ENCODE measurements around the gene VPS54.
A peak's percentile ranks its signal among the peaks of the same experiment; 100 is the strongest.

VPS54 gene, protein sequence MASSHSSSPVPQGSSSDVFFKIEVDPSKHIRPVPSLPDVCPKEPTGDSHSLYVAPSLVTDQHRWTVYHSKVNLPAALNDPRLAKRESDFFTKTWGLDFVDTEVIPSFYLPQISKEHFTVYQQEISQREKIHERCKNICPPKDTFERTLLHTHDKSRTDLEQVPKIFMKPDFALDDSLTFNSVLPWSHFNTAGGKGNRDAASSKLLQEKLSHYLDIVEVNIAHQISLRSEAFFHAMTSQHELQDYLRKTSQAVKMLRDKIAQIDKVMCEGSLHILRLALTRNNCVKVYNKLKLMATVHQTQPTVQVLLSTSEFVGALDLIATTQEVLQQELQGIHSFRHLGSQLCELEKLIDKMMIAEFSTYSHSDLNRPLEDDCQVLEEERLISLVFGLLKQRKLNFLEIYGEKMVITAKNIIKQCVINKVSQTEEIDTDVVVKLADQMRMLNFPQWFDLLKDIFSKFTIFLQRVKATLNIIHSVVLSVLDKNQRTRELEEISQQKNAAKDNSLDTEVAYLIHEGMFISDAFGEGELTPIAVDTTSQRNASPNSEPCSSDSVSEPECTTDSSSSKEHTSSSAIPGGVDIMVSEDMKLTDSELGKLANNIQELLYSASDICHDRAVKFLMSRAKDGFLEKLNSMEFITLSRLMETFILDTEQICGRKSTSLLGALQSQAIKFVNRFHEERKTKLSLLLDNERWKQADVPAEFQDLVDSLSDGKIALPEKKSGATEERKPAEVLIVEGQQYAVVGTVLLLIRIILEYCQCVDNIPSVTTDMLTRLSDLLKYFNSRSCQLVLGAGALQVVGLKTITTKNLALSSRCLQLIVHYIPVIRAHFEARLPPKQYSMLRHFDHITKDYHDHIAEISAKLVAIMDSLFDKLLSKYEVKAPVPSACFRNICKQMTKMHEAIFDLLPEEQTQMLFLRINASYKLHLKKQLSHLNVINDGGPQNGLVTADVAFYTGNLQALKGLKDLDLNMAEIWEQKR

DNA sequence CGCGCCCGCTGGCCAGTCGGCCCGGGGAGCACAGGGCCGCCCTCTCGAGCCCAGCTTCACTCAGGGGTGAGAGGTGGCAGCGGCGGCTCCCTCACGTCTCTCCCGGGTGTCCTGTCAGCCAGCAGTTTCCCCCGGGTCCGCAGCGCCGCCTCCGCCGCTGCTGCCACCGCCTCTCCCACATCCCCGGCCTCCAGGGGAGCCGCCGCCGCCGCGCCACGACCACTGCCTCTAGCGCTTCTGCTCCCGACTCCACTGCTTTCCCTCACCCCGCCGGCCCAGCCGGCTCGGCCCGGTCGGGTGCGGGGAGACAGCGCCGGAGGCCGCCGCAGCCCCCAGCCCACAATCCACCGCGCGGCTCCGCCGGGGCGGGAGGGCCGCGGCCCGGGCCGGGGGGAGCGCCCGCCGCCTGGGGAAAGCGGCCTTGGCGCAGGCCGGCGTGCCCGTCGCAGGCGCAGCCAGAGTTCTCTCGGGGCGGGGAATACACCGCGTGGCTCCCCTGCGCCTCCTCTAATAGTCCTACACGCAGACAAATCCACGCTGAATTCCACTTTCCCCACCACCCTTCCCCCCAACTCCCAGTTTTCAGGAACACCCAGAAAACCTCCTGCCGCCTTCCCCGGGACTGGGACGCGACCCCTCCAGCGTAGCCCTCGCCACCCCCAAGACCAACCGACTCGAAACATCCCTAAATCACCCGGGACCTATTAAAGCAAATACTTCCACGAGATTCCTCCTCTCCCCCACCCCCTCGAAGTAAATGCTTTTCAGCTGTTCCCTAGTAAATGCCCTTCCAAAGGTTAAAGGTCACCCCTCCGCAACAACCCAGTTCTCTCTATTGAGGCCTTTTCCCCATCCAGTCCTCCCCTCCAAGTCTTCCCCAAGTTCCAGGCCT lies at the start of gene VPS54:
Gene VPS54 (minus strand): TSS at position 346 of the 892 bp plus-strand sequence. CDS start 35,429 bp downstream, outside the sequence.
- DNase-seq (ENCODE audit: low spot score) = peak; percentile 73

DNA sequence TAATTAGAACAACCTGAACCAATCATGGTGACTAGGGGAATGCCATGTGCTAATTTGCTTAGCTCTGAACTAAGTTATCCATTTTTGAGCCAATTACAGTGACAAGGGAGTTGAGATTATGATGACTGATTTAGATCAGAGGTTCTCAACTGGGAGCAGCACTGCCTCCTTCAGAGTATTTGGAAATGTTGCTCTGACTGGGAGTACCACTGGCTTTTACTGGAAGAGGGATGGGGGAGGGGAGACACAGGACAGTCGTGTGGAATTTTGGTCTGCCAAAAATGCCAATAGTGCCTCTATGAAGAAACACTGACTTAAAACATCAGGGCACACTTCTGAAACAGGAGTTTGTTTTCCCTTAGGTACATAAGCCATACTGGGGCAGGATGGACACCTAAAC lies 48.1 kb upstream of the VPS54 start:
- no peak for DNase-seq (ENCODE audit: low spot score)

DNA sequence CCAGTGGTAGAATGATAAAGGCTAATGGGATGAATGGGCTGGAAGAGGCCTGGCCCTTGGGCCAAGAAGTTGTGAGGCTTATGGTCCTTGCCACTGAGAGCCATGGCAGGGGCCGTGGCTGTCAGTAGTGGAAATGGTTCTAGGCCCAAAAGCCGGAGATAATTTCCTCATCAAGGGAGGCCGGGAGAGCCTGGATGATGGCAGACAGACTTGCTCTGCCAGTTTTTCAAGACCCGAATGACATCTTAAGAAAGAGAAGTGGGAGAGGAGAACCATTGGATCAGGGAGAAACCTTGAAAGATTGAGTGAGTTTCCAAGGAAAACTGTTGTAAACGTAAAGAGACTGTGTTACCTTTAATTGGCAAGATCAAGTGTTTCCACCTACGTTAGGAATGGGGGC lies 46.3 kb upstream of the VPS54 start:
- no peak for DNase-seq (ENCODE audit: low spot score)

DNA sequence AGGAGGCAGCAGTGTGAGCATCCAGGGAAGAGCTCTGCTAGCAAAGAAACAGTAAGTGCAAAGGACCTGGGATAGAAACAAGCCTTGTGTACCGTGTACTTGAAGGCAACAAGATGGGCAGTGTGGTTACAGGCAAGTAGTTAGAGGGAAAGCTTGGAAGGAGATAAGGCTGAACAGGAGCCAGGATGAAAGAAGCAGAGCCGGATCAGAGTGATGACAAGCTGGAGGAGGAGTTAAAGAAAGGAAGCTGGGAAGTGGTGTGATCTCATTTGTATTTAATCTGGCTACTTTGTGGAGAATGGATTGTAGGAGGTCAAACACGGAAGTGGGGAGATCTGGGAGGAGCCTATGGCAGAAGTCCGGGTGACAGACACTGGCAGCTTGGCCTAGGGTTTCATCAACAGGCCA lies 44.7 kb upstream of the VPS54 start:
- DNase-seq (ENCODE audit: low spot score) = peak; percentile 47

DNA sequence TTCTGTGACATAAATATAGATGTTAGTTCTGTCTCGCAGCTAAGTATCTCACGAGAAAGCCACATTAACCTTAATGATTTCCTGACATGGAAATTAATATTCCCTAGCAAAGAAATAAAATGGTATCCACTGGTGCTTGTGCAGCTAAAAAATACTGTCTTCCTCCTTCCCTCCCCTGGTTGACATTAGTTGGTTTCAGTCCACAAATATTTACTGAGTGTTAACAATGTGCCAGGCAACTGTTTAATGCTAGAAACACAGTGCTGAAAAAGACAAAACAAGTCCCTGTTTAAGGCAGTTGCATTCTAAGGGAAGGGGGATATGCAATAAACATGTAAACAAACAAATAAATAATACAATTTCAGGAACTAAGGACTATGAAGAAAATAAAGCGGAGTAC lies 44.2 kb upstream of the VPS54 start:
- DNase-seq (ENCODE audit: low spot score) = no peak

DNA sequence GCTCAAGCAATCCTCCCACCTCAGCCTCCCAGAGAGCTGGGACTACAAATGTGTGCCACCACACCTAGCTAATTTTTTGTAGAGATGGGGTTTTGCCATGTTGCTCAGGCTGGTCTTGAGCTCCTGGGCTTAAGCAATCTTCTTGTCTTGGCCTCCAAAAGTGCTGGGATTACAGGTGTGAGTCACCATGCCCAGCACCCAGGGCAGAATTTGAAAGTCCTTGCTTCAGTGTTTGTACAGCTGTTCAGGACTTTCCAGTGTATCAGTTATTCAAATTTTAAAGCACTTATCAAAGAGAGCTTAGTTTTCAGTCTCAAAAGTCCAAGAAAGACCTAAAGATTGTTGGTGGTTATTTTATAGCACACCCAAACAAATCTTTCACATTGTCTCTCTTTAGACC lies 43.6 kb upstream of the VPS54 start:
- no peak for DNase-seq (ENCODE audit: low spot score)

DNA sequence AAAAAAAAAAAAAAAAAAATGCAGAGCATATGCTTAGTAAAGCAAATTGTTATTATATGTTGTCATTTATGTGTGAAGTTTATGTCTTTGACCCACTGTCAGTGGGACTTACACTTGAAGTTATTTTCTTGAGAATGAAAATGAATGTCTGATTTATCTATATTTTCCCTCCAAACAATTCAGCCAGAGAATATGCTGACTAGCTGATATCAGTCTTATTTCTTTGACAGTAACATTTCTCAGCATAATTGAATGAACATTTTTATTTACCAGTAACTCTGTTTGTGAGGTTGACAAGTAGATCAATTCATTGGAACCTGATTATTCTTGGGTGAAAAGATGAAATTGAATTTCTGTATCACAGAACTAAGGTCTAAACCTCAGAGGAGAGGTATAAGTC lies 40.0 kb upstream of the VPS54 start:
- no peak for DNase-seq (ENCODE audit: low spot score)

DNA sequence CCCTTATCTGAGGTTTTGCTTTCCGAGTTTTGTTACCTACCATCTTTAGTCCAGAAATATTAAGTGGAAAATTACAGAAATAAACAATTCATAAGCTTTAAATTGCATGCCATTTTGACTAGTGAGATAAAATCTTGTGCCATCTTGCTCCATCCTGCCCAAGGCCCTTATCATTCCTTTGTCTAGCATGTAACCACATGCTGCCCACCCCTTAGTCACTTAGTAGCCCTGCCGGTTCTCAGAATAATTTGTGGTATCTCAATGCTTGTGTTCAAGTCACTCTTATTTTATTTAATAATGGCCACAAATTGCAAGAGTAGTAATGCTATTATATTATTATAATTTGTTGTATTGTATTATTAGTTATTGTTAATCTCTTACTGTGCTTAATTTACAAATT lies 36.8 kb upstream of the VPS54 start:
- DNase-seq (ENCODE audit: low spot score) = no peak

DNA sequence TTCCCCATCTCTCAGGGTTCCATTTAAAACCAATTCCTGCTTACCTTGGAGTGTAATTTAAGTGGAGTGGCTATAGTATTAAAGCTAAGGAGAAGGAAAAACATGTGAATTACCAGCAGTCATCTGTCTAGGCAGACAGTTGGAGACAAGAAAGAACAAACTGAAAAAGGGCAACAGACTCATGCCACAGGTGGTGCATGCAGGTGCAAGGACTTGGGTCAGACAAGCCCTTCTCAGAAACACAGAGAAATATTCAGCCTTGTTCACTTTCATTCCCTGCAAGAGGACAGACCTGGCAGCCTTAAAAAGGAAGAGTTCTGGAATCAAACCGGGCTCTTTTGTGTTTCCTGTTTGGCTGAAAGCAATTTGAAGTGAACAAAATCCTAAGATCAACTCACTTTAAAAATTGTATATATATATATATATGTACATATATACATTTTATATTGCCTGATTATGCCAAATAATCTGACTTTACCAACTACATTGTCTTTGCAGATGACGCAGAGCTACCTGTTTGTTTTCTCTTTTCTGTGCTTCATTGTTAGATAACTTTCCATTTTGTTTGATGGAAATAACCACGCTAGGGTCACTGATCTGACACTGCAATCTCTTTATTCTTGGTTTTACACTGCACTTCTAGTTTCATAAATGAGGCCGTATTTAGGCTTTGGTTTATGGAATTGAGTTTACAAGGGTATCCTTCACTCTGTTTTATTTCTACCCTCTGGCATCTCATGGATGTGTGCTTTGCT lies 35.1 kb upstream of the VPS54 start:
- DNase-seq (ENCODE audit: low spot score) = no peak

- peak; percentile 41 for DNase-seq (ENCODE audit: low spot score)
These were observed 33.4 kb upstream of the VPS54 start for GRCh38 chr2:64052463-64053241.

- DNase-seq (ENCODE audit: low spot score) = peak; percentile 80
These were observed 30.5 kb upstream of the VPS54 start for GRCh38 chr2:64049633-64050220.

DNA sequence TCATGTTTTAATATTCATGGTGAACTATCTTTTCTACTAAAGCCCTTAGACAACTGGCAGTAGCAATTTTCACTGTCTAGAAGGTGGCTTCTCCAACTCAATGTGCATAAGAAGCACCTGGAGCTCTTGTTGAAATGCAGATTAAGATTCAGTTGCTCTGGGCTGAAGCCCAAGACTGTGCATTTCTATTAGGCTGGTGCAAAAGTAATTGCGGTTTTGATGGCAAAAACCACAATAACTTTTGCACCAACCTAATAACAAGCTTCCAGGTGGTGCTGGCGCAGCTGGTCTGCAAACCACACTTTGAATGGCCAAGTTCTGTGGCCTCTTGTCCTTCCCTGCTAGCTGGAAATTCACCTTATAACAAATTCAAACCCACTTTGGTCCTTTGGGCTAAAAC lies 26.7 kb upstream of the VPS54 start:
- no peak for DNase-seq (ENCODE audit: low spot score)

DNA sequence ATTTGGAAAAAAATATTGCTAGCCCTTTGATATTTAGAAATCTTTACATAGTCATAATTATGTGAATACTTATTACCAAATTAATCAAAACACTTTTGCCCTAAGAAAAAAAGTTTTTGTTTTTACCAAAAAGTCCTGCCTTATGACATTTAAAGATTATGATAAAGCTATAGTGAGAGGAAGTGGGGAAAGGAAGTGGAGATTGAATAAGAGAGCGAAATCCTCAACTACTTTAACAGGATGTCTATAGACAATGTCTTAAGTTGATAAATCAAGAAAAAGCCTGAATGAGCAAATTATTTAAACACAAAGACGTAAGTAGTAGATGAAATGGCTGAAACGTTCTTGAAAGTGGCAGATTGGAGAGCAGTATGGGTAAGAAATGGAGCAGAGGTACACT lies 20.9 kb upstream of the VPS54 start:
- no peak for DNase-seq (ENCODE audit: low spot score)

DNA sequence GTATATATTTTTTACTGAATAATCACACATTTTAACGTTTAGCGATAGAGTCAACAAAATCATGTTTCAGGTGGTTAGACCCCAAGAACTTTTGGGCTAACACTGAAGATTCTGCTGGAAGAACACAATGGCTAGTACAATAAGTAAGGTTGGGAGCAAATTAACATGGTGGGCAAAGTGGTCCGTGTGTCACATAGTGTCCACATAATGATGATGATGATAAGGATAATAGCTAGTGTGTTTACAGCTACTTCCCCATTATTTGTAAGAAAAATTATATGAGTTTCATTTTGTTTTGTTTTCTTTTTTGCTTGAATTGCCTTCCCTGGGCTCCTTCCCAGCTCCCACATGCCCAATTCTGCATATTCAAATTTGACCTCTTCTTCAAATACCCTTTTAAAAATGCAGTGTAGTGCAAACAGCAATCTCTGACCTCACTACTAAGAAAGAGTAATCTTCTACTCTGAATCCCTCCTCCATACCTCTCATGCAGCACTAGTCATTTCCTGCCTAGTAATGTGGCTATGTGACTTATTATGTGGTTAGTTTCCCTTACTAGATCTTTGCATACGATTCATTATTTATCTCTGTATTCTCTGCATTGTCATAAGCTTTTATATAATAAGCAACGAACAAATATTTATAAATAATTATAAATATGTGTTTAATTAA lies 16.9 kb upstream of the VPS54 start:
- DNase-seq (ENCODE audit: low spot score) = no peak

GRCh38 chr2:64035072-64035942 lies 16.1 kb upstream of the VPS54 start:
- no peak for DNase-seq (ENCODE audit: low spot score)

GRCh38 chr2:64029116-64029665 lies 10.0 kb upstream of the VPS54 start:
- DNase-seq (ENCODE audit: low spot score) = no peak

DNA sequence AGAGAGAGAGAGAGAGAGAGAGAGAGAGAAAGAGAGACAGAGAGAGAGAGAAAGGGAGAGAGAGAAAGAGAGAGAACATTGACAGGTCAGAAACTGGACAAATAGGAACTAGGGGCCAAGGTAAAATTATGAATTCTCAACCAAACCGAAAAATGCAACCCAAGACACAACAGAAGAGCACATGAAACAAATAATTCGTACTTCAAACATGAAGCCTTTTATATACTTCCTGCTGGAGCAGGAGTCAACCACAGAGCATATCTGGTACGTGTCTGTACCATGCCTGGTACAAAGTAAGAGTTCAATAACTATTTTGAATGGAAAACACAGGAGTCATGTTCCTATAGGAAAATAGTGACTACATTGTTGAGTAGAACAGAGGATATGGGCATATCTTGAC lies 6.5 kb upstream of the VPS54 start:
- no peak for DNase-seq (ENCODE audit: low spot score)

Measured in globus pallidus (tissue), 1 donor.